RWPE1 (cell line): Measurements from ENCODE around the gene C14orf180.

Source experiments
- CTCF ChIA-PET: fragments of 350-600 bp; sonication (Branson Sonifier 250); formaldehyde crosslinking; extraction: SDS; loops from one replicate; lab custom pipeline; 2021; lab: Yijun Ruan, JAX
- POLR2A ChIA-PET: fragments of 400-600 bp; formaldehyde crosslinking; extraction: SDS; loops from one replicate; lab custom pipeline; 2020; ENCODE audit warnings: antibody characterized with exemption; ENCODE audit not compliant: low non-redundant PET; lab: Yijun Ruan, JAX
- DNase-seq: peaks from one replicate; pipeline ENCODE4 v3.0.0; 2012; ENCODE audit warnings: low spot score
- H3K27ac ChIP-seq: fragments of 450-650 bp; 2 replicates; pipeline ENCODE4 v1.5.1; 2017
- TF ChIP-seq, protein P1 (sequence below): fragments of 450-650 bp; conservative IDR thresholded peaks from 2 replicates; pipeline ENCODE4 v1.5.1; 2017; ENCODE audit warnings: low read depth, mild to moderate bottlenecking

The C14orf180 gene

DNA sequence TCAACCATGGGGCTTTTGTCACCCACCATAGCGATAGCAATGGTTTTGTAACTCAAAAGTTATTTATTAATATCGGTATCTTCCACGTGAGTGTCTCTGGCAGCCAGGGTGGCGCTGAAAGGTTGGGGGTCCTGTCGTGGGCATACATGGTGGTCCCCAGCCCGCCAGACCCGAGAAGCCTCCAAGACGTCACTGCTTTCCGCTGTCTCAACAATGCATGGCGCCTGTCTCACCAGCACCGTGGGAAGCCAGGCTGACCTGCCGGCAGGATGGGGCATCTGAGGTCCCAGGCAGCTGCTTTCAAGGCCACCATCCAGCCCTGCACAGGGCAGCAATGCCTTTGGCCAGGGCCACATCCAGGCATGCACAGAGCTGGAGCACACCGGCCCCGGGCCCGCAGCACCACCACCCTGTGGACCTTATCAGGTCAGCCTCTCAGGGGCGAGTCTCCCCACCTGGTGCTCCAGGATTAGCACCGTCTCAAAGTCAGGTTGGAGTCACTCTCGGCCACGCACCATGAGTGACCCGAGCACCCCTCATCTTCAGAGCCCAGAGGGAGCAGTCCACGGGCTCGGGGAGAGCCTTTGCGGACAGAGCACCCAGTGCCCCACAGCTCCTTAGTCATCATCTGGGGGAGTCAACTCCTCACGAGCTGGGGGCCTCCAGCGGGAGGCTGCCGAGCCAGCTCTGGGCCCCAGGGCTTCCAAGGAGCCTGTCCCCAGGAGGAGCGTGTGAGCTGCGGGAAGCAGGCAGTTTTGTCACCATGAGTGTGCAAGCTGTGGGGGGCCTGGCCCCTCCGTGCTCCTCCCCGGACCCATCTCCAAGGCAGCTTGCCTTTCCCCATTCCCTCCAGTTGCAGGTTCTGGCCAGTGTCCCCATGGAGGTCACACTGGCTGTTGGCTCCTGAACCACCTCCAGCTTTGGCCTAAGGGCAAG, 14.6 kb upstream of the C14orf180 start:
- CTCF ChIA-PET = interaction anchor here (0.6 to 2.2 kb wide), 26 partner anchors 11 to 674 kb away, joined by 3 to 29 read pairs (median 4); no protein-coding TSS in a partner anchor
- TF ChIP-seq, protein P1, sequence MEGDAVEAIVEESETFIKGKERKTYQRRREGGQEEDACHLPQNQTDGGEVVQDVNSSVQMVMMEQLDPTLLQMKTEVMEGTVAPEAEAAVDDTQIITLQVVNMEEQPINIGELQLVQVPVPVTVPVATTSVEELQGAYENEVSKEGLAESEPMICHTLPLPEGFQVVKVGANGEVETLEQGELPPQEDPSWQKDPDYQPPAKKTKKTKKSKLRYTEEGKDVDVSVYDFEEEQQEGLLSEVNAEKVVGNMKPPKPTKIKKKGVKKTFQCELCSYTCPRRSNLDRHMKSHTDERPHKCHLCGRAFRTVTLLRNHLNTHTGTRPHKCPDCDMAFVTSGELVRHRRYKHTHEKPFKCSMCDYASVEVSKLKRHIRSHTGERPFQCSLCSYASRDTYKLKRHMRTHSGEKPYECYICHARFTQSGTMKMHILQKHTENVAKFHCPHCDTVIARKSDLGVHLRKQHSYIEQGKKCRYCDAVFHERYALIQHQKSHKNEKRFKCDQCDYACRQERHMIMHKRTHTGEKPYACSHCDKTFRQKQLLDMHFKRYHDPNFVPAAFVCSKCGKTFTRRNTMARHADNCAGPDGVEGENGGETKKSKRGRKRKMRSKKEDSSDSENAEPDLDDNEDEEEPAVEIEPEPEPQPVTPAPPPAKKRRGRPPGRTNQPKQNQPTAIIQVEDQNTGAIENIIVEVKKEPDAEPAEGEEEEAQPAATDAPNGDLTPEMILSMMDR = no peak
- POLR2A ChIA-PET = interaction anchor here (0.6 kb wide), 1 partner anchor 50 kb away, joined by 3 read pairs; no protein-coding TSS in a partner anchor
- DNase-seq = no peak
- H3K27ac ChIP-seq = no peak overlapping the region

DNA sequence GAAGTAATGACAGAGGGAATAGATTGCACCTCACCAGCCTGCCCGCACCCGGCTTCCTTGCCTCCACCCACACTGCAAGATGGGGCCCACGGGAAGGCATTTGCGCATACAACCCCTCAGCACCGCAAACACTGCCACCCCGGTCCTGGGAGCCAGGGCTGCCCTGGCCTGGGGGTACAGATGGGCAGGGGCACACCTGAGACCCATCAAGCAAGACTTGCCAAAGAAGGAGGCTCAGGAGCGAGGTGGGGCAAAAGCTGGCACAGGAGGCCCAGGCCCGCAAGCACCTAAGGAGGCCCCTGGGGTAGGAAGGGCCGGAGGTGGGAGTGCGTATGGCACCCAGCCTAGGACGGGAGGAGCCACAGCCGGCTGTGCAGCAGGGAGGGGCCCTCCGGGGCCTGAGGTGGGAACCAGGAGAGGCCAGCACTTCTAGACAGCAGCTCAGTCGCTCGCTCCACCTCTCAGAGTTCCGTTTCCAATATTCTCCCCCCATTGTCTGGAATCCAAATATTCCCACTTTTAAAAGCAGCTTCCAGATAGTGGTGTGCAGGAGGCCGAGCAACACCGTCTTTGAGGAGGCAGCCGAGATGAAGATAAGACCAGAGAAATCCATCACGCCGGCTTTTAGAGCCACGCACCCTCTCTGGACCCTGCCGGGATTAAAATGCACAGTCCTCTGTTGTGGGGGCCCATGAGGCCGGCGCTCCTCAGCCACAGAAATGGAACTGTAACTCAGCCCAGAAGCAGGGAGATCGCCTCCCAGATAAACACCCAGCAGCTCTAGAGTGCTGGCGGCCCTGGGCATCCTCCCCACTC, 12.2 kb upstream of the C14orf180 start:
- H3K27ac ChIP-seq = no peak overlapping the region
- ChIA-PET CTCF (no interaction called here), POLR2A (no interaction called here)
- TF ChIP-seq, protein P1 = no peak
- DNase-seq = no peak

DNA sequence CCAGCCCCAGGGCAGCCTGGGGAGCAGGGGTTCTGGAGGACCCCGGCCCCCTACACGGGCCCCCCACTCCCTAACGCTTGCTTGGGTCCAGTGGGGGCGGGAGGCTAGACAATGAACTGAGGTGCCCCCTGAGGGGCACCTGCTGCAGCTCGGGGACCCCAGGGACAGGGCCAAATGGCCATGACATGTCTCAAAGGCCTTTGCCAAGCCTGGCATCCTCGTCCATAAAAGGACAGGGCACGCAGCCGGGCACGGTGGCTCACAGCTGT, 11.7 kb upstream of the C14orf180 start:
- ChIA-PET CTCF (no interaction called here), POLR2A (no interaction called here)
- H3K27ac ChIP-seq = no peak overlapping the region
- TF ChIP-seq, protein P1 = no peak
- no peak for DNase-seq

DNA sequence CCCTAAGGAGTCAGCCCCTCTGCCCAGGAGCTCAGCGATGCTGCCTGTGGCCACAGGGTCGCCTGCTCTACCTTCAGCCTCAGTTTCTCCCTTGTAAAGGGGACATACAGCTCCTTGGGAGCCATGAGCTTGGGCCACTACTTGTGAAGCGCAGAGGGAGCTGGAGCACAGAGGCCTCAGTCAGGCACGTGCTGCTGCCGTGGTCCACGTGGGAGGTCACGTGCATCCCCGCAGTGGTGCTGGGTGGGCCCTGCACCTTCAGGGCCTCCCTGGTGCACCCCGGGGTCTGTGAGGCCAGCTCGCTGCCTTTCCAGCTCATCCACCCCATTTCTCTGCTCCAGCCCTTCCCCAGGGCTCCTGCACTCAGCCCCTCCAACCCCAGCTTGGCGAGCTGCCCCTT, 10.9 kb upstream of the C14orf180 start:
- ChIA-PET CTCF (no interaction called here), POLR2A (no interaction called here)
- H3K27ac ChIP-seq = no peak overlapping the region

DNA sequence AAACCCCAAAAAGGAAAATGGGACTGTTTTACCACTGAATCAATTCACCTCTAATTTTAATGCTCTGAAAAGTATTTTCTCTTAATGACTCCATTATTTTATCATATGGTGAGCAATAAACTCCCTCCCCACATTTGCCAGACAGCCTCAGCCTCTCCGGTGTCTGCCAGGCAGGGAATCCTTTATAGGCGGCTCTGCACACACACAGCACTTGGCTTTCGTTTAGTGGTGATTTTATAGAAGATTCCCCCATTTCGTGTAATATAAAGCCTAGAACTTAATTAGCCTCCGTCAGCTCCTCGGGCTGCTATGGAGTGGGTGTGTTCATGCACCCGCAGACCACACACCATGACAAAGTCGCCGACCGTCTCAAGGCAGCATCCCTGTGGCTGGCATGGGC, 10.1 kb upstream of the C14orf180 start:
- no peak for DNase-seq
- POLR2A ChIA-PET = no interaction called here
- TF ChIP-seq, protein P1 = no peak
- CTCF ChIA-PET = no interaction called here
- H3K27ac ChIP-seq = no peak overlapping the region

More for the DNA sequence above, 10.9 kb upstream of the C14orf180 start:
- TF ChIP-seq, protein P1 = no peak
- DNase-seq = no peak

DNA sequence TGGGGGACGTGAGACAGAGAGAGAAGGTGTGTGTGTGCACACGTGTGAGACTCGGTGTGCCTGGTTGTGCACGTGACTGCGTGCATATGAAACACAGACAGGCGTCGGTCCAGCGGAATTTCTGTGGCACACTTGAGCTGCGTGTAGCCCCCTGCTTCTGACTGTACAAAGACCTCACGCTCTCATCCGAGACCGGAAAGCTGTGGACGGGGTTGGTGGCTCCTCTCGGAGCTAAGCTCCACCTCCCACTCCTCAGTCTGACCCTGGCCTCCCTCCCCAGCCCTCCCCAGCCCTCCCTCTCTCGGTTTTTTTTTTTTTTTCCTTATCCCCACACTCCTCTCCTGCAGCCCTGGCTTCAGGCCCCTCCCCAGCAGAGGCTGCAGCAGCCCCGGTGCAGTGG, 8.3 kb upstream of the C14orf180 start:
- CTCF ChIA-PET = no interaction called here

More for the DNA sequence above, 8.3 kb upstream of the C14orf180 start:
- POLR2A ChIA-PET = no interaction called here
- H3K27ac ChIP-seq = no peak overlapping the region
- TF ChIP-seq, protein P1 = no peak
- no peak for DNase-seq
